Measurements from ENCODE around the gene MIS18BP1.

MIS18BP1 gene

DNA sequence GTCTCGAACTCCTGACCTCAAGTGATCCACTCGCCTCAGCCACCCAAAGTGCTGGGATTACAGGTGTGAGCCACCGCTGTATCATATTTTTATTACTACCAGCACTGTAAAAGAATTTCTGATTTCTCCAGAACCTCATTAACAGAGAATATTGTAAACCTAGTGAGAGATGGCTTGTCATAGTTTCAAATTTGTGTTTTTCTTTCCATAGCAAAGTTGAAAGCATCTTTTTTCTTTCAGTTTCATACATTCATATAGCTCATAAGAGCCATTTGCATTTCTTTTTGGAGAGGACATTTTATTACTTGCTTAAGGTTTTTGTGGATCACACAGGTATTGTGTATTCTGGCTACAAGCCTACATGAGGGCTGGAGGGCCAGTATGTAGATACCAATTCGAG lies 58.0 kb downstream of the MIS18BP1 start:
- H3K4me3 ChIP-seq (ENCODE audit: low read depth, low read length), result no peak overlapping the region
- TF ChIP-seq, protein P1, sequence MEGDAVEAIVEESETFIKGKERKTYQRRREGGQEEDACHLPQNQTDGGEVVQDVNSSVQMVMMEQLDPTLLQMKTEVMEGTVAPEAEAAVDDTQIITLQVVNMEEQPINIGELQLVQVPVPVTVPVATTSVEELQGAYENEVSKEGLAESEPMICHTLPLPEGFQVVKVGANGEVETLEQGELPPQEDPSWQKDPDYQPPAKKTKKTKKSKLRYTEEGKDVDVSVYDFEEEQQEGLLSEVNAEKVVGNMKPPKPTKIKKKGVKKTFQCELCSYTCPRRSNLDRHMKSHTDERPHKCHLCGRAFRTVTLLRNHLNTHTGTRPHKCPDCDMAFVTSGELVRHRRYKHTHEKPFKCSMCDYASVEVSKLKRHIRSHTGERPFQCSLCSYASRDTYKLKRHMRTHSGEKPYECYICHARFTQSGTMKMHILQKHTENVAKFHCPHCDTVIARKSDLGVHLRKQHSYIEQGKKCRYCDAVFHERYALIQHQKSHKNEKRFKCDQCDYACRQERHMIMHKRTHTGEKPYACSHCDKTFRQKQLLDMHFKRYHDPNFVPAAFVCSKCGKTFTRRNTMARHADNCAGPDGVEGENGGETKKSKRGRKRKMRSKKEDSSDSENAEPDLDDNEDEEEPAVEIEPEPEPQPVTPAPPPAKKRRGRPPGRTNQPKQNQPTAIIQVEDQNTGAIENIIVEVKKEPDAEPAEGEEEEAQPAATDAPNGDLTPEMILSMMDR (conservative IDR thresholded peaks at IDR 0.05; ENCODE audit: low read depth, low read length), result no peak
- no peak for DNase-seq (ENCODE audit: low read depth)

DNA sequence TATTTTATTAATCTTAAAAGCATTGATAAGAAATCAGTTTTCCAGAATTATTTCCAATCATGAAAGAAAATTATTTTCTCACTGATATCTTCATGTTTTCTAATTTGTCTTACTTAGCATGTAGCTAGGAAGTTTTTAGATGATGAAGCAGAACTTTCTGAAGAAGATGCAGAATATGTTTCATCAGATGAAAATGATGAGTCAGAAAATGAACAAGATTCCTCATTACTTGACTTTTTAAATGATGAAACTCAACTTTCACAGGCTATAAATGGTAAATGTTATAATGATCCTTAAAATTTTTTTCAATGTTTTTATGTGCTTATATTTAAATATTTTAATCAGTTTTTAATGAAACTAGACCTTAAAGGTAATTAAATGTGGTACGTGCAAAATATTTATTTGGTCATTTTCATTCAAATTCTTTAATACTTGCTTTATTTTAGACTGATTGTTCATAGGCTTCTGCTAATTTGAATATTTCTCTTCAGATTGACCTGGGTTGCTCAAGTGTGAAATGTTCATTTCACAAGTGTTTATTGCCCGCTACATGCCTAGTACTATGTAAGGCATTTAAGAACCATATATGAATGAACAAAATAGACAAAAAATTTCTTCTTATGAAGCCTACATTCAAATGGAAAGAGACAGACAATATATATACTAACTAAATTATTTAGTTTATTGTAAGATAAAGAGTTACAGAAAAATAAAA lies 67.7 kb downstream of the MIS18BP1 start:
- H3K4me3 ChIP-seq (ENCODE audit: low read depth, low read length), result no peak overlapping the region
- TF ChIP-seq, protein P1 (conservative IDR thresholded peaks at IDR 0.05; ENCODE audit: low read depth, low read length), result no peak
- peak; percentile 24 for DNase-seq (ENCODE audit: low read depth)

DNA sequence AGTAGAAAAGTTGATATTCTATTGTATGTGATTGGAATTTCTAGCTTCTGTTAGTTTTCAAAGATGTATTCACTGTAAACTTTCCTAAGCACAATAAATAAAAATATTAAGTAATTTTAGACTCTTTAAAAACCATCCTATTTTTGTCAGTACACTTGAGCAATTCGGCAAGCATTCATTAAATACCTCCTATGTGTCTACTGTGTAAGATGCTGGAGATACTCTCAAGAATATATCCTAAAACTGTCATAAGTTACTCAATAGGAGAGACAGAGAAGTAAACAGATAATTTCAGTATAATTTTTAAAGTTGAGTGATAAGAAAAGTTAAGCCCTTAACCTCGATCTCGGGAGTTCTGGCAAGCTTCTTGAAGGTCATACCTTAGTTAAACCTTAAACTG lies 71.2 kb downstream of the MIS18BP1 start:
- TF ChIP-seq, protein P1 (conservative IDR thresholded peaks at IDR 0.05; ENCODE audit: low read depth, low read length), result no peak
- H3K4me3 ChIP-seq (ENCODE audit: low read depth, low read length), result no peak overlapping the region
- DNase-seq (ENCODE audit: low read depth), result peak; percentile 51

DNA sequence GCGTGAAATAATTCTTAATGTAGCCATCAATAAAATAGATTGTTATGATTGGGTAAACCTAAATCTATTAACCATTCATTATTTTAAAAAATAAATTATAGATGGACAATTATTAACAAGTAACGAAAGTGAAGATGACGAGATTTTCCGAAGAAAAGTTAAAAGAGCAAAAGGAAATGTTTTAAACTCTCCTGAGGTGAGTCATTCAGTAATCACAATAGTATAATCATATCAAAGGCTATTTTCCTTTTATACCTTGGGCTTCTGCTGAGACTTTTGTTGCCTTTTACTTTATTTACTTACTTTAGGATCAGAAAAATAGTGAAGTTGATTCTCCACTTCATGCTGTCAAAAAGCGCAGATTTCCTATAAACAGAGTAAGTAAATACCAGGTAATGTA lies 71.7 kb downstream of the MIS18BP1 start:
- H3K4me3 ChIP-seq (ENCODE audit: low read depth, low read length), result no peak overlapping the region
- TF ChIP-seq, protein P1 (conservative IDR thresholded peaks at IDR 0.05; ENCODE audit: low read depth, low read length), result no peak
- peak; percentile 40 for DNase-seq (ENCODE audit: low read depth)

DNA sequence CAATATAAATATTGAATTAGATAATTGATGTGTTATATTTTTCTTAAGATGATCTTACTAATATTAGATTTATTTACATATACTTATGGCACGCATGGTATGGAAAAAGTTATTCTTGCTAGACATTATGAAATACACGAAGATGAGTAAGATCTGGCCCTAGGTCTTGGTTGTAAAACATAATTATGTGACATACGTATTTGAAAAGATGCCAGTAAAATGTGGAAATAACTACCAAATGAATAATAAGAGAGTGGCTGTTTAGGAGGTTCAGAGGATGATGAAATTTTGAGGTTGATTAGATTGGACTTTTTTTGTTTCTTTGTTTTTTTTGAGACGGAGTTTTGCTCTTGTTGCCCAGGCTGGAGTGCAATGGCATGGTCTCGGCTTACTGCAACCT lies 75.9 kb downstream of the MIS18BP1 start:
- H3K4me3 ChIP-seq (ENCODE audit: low read depth, low read length), result no peak overlapping the region
- TF ChIP-seq, protein P1 (conservative IDR thresholded peaks at IDR 0.05; ENCODE audit: low read depth, low read length), result no peak
- peak; percentile 96 for DNase-seq (ENCODE audit: low read depth)

DNA sequence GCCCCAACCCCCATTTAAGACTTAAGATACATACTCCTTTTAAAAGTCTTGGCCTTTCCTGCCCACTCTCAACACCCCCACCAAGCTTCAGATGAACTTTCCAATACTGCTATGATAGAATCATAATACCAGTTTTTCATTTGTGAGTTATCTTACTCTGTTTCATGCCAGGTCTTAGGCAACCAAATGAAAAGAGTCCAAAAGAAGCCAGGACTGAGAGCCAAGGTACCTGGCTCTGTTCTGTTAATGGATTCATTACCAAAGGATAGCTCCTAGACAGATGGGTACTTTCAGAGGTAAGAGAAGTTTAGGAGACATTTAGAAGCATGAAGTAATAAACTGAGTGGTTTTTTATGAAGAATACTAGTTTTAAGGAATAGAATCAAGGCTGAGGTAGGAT lies 83.1 kb downstream of the MIS18BP1 start:
- TF ChIP-seq, protein P1 (conservative IDR thresholded peaks at IDR 0.05; ENCODE audit: low read depth, low read length), result no peak

DNA sequence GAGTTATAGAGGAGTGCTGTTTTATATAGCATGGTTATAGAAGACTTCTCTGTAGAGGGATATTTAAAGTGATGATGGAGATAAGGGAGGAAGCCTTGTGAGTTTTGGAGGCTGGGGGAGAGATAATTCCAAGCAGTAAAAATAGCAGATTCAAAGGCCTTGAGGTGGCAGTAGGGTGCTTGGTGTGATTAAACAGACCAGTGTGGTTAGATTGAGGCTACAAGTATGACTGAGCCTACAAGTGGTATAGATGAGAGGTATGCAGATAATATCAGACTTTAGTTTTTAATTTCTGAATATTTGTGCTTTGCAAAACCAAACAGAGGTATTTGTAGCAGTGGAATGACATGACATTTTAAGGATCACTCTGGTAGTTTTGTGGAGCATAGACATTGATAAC lies 96.9 kb downstream of the MIS18BP1 start:
- no peak overlapping the region for H3K4me3 ChIP-seq (ENCODE audit: low read depth, low read length)
- DNase-seq (ENCODE audit: low read depth), result peak; percentile 56
- TF ChIP-seq, protein P1 (conservative IDR thresholded peaks at IDR 0.05; ENCODE audit: low read depth, low read length), result peak; percentile 41

More for the DNA sequence above, 83.1 kb downstream of the MIS18BP1 start:
- no peak overlapping the region for H3K4me3 ChIP-seq (ENCODE audit: low read depth, low read length)
- no peak for DNase-seq (ENCODE audit: low read depth)

Data from choroid plexus epithelial cell (primary cell).